NCI-H510A (cell line): ENCODE measurements around the gene PROKR1.

ENCODE experiments used
- DNase-seq: peaks from one replicate; lab custom pipeline; 2025; lab: John Stamatoyannopoulos, UW

Gene PROKR1

DNA sequence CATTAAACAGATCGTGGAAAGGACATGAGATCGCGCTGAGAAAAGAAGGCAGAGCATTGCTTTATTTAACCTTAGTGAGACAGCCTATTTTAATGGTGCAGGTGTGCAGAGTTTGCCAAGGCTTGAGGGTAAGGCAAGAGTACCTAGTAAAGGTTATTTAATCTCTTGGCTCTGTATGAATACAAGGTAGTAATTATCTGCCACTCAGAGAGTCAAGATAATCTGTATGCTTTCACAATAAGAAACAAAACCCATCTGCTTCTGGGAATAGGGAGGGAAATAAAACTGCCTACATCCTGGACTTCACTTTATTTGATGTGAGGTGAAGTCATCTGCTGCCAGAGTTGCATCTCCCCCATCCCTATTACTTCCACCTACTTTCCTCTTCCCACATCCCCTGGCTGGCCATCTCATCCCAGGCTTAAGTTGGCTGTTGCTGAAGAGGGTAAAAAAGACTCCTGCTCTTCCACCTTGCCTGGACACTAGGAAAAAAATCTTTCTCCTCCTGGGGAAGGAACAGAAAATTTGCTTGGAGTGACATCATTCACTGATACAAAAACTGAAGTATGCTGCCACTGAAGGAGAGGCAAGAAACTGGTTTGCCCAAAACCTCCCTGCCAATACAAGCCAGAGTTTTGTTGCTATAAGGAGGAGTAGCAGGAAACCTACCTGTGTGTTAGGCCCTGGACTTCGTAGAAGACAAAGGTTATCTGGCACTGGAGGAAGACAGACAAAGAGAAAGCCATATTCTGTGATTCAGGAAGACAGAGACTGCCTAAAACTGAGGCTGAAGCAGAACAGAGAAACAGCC, 55.4 kb downstream of the PROKR1 start:
- DNase-seq: no peak

DNA sequence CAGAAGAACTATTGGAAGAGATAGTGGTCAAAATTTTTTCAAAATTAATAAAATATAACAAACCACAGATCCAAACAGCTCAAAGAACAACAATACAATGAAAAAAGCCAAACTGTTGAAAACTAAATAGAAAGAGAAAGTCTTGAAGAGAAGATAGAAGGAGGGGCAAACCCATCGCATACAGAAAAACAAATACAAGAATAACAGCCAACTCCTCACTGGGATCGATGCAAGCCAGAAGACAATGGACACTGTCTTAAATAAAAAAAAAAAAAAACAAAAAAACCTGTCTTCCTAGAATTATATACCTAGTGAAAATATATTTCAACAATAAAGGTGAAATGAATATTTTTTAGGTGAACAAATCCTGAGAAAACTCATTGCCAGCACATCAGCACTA, 57.2 kb downstream of the PROKR1 start:
- DNase-seq: no peak

DNA sequence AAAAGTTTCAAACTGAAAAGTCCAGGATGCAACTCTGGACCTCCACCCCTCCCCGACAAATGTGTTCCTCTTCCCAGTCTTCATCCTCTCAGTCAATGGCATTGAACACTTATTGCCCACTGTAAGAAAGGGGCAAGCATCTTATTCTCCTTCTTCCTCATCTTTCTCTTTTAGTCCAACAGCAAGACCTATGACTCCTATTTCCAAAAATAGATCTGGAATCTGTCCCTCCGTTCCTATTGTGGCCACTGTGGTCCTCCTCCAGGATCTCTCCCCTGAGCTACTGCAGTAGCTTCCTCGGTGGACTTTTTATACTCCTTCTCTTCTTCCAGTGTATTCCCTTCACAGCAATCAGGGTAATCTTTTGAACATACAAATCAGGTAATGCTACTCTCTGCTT, 63.3 kb downstream of the PROKR1 start:
- no peak for DNase-seq
